Stimulated activated CD4-positive, alpha-beta T cell treated with anti-CD3 and anti-CD28 coated beads, Interleukin-15, amount 100 ng/mL, for 48 hours (primary cell): ENCODE measurements around the gene FAM210B.
"Not testable (repeated sequence)": the region's sequence is repeated elsewhere in the genome, so short reads cannot be mapped to it uniquely, and the experiment has no call there.

ENCODE experiments used
- DNase-seq, 2 donors: peaks; one replicate each; pipeline ENCODE4 v3.0.0-alpha.2; 2020; ENCODE audit warnings: low read depth in 2 of 2

The FAM210B gene

GRCh38 chr20:56358600-56359211 lies at the start of gene FAM210B:
FAM210B (plus strand) TSS chr20:56358974; CDS start chr20:56359006, 32 bp downstream.
- peak; percentile 67 to 77 for DNase-seq

- DNase-seq, result no peak
Measured at GRCh38 chr20:56316051-56316450, 42.7 kb upstream of the FAM210B start.

- no peak for DNase-seq
Measured at GRCh38 chr20:56316483-56316882, 42.3 kb upstream of the FAM210B start.

GRCh38 chr20:56322681-56323080 lies 36.1 kb upstream of the FAM210B start:
- DNase-seq, result no peak

GRCh38 chr20:56323206-56323605 lies 35.6 kb upstream of the FAM210B start:
- no peak for DNase-seq

- no peak for DNase-seq
Measured at GRCh38 chr20:56323656-56324055, 35.1 kb upstream of the FAM210B start.

GRCh38 chr20:56324806-56325205 lies 34.0 kb upstream of the FAM210B start:
- DNase-seq, result no peak

GRCh38 chr20:56328861-56329260 lies 29.9 kb upstream of the FAM210B start:
- no peak for DNase-seq

GRCh38 chr20:56336709-56337108 lies 22.1 kb upstream of the FAM210B start:
- not testable (repeated sequence) for DNase-seq

GRCh38 chr20:56342783-56343182 lies 16.0 kb upstream of the FAM210B start:
- DNase-seq, result no peak

GRCh38 chr20:56343861-56344381 lies 14.9 kb upstream of the FAM210B start:
- DNase-seq, result peak; percentile 9 to 39

GRCh38 chr20:56345911-56346310 lies 12.9 kb upstream of the FAM210B start:
- DNase-seq, result no peak

- no peak for DNase-seq
Measured at GRCh38 chr20:56347628-56348304, 11.0 kb upstream of the FAM210B start.

- DNase-seq, result no peak
Measured at GRCh38 chr20:56348305-56348693, 10.5 kb upstream of the FAM210B start.

- no peak for DNase-seq
Measured at GRCh38 chr20:56348746-56349145, 10.0 kb upstream of the FAM210B start.

GRCh38 chr20:56350842-56351241 lies 7.9 kb upstream of the FAM210B start:
- no peak for DNase-seq

GRCh38 chr20:56352345-56353055 lies 6.3 kb upstream of the FAM210B start:
- no peak for DNase-seq

- DNase-seq, result no peak
Measured at GRCh38 chr20:56353356-56353755, 5.4 kb upstream of the FAM210B start.

GRCh38 chr20:56358070-56358469 lies 704 bp upstream of the FAM210B start:
- DNase-seq, result no peak

GRCh38 chr20:56359212-56360132 lies 698 bp downstream of the FAM210B start:
- no peak for DNase-seq

- DNase-seq, result no peak
Measured at GRCh38 chr20:56360133-56360907, 1.5 kb downstream of the FAM210B start.
